Stimulated activated CD4-positive, alpha-beta T cell treated with anti-CD3 and anti-CD28 coated beads, Interleukin-1b, Interleukin-23, amount 100 ng/mL, for 24 hours (primary cell): Measurements from ENCODE around the gene NHLRC1.

Source experiments
- DNase-seq, 4 experiments: peaks; one replicate each; pipeline ENCODE4 v3.0.0-alpha.2; 2020; ENCODE audit warnings: low read depth in 4 of 4, low spot score in 1 of 4

The NHLRC1 gene

GRCh38 chr6:18088419-18089296 is 33.8 kb downstream of the NHLRC1 start:
- DNase-seq = no peak

GRCh38 chr6:18087396-18088165 is 34.9 kb downstream of the NHLRC1 start:
- DNase-seq = no peak

DNA sequence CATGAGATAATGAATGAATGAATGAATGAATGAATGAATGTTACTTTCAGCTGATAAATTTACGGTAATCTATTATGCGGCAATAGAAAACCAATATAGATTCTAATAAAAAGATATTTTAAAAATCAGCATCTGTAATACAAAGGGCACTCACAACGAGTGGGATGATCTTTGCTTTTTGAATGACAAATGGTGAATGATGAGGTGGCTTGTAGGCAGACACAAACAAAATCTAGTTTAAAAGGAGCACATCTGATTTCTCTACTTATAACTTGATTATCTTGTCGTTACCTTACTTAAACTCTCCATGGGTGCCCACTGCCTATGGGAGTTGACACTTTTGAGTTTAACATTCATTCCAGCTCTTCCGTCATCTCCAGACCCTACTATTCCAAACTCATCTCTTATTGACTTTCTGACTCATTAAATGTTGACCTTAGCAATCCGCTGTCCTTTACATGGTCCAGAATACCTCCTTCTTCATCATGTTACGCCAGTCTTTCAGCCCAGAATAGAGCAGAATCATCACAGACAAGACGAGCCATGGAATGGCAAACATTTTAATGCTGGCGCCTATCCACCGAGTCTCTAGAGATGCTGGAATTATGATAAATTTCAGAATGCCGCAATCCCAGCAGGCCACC is 41.3 kb downstream of the NHLRC1 start:
- no peak for DNase-seq

- DNase-seq = no peak
Observed at GRCh38 chr6:18080544-18080943, 41.9 kb downstream of the NHLRC1 start.

- no peak for DNase-seq
Observed at GRCh38 chr6:18078866-18079265, 43.6 kb downstream of the NHLRC1 start.

DNA sequence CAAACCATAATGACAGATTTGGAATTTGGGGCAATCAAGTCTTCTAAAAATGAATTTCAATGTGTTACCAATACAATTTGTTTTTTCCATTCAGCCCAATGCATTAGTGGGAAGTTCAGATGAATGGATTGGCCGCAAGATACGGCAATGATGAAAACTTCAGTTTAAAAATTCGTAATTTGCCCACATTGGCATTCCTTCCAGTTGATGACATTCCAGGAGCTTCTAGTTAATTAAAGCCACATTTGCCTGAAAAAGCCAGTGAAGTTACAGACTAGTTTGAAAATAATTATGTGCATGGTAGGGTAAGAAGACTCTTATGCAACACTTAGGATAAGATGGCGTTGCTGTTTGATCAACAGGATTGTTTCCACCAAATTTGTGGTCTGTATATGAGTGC is 46.2 kb downstream of the NHLRC1 start:
- DNase-seq = no peak

DNA sequence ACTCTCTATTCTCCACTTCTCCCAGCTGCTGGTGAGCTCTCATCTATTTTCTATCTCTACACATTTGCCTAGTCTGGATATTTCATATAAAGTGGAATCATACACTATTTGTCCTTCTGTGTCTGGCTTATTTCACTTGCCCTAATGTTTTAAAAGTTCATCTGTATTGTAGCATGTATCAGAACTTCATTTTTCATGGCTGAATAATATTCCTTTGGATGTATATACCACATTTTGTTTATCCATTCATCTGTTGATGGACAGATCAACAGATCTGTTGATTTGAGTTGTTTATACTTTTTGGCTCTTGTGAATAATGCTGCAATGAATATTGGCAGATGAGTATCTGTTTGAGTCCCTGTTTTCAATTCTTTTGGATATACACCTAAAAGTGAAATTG is 49.6 kb downstream of the NHLRC1 start:
- DNase-seq = no peak

DNA sequence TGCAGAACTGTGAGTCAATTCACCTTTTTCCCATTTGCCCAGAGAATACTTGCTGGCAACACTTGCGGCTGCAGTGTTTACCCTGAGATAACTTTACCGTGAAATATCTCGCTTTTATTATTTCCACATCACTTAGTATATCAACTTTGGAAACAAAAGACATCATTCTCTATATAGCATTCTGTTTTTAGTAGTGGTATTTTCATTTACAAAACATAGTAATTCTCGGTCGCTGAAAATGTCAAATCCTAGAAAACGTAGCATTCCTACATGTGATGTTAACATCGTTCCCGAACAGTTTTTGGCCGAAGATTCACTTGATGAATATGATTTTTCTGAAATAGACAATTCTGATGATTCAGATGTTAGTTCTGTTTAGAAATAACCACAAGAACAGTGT is 52.0 kb downstream of the NHLRC1 start:
- no peak for DNase-seq
